Activated CD4-positive, alpha-beta T cell treated with anti-CD3 and anti-CD28 coated beads for 4 hours (primary cell): ENCODE results near the gene NSG1.
"Not testable (repeated sequence)": the region's sequence is repeated elsewhere in the genome, so short reads cannot be mapped to it uniquely, and the experiment has no call there.

Experiments used
- DNase-seq, 2 donors: peaks; one replicate each; pipeline ENCODE4 v3.0.0-alpha.2; 2020

Gene NSG1

GRCh38 chr4:4417886-4418285 lies 31.0 kb downstream of the NSG1 start:
- DNase-seq = no peak

- no peak for DNase-seq
Observed at GRCh38 chr4:4418676-4419390, 31.9 kb downstream of the NSG1 start.

- no peak for DNase-seq
Observed at GRCh38 chr4:4419896-4420295, 33.0 kb downstream of the NSG1 start.

GRCh38 chr4:4420421-4420820 lies 33.5 kb downstream of the NSG1 start:
- DNase-seq = no peak

DNA sequence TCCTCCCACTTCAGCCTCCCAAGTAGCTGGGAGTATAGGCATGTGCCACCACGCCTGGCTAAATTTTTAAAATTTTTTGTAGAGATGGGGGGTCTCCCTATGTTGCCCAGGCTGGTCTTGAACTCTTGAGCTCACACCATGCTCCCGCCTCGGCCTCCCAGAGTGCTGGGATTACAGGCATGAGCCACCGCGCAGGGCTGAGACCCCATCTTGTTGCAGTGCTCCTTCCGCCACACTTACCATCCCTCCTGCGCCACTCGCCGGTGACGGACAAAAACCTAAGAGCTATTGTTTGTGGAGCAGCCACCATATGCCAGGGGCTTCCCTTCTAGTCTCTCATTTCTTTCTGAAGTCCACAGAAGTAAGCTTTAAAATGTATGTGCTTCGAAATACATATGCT lies 34.5 kb downstream of the NSG1 start:
- no peak for DNase-seq

- DNase-seq = not testable (repeated sequence)
Observed at GRCh38 chr4:4422117-4422516, 35.2 kb downstream of the NSG1 start.

DNA sequence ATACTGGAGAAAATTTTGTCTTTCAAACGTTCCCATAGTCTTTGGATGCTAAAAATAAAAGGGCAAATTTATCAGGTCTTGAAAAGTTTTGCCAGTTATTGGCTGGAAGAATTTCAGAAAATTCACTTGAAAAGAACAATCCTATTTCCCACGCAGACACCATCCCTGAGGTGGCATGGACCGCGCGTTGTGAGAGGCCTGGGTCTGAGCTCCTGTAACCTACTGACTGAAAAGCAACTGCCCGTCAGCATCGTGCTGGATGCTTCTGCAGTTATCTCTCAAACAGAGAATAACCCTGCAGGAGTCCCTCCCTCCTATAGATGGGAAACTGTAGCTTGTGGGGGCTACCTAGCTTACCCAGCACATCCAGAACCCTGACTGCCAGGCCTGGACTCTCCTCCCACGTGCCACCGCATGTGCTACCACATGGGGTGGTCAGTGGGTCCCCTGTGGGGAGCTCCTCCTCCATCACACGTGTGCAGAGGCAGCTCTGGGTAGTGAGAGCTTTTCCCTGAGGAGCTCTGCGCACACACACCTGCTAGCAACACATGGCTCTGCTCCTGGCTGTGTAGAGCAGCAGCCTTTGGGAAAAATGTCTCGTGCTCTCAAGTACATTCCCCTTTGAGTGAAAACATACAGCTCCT lies 36.1 kb downstream of the NSG1 start:
- no peak for DNase-seq

DNA sequence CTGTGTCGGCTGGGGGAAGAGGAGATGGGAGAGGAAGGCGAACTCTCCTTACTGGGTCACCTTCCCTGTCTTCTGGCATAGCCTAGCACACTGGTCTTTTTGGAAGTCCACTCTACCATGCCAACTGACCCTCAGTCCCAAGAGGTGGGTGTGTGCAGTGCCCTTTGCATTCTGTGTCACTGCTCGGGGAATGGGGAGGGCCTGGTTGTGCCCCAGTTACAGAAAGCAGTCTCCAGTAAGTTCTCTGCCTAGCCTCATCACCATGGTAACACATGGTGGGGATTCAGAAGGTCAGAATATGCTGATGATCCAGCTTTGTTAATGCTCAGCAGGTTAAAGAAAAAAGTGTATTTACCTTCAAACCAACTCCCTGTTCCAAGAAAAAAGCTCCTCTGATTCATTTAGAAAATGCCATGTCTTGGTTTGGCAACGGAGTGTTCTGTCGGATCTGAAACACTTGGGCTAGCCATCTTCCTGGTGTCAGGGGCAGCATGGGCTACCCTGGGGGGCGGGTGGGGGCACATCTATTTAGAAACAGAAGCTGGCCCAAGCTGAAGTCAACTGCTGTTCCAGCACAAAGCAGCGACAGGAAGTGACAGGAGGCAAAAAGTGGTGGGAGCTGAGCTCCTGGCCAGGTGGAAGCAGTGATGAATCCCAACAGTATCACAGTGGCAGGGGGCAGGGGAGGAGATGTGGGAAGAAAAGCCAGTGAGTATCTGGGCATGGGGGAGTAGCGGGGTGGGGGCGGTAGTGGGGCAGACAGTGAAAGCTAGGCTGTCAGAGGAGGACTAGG lies 37.0 kb downstream of the NSG1 start:
- no peak for DNase-seq

DNA sequence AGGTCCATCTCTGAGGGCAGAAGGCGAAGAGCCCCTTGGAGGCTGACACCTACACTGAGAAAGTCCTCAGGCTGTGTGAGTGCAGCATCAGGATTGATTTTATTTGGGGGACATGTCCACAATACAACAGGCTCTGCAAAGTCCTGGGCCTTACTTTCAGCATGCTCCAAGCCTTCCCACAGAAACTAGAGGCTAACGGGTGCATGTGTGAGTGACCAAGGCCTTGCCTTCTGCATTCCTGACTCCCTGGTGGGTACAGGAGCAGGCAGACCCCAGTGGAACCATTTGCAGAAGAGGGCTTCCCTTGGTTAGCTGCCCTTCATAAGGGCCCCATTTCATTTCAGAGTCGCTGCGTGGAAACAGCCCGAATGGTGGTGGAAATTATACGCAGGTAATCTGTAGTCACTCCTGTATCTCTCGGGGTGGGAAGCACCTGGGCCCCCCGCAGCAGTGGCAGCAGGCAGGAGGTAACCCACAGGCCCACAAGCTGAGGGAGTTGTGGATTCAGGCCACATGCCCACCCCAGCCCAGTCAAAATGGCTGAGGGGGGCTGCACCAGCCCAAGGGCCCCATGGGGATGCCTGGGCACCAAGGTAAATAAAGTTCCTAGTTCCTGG lies 37.7 kb downstream of the NSG1 start:
- DNase-seq = no peak

GRCh38 chr4:4425119-4425690 lies 38.3 kb downstream of the NSG1 start:
- no peak for DNase-seq

DNA sequence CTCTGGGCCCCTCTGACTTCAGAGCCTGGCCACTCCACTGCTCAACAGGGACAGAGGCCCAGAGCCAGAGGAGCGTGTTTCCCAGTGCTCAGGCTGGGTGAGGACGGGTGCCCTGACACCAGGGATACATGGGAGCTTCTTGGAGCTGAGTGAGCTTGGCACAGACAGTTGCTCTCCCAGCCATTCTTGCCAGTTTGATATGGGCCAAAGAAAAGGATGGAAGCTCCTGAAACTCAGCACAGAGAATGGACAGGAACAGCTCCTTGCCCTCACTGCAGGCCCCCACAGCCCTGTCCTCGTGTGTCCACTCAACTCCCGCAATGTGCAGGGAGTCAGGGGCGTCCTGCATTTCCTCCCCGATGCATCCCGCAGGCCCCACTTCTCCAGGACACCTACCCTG lies 38.8 kb downstream of the NSG1 start:
- no peak for DNase-seq

GRCh38 chr4:4426511-4427120 lies 39.7 kb downstream of the NSG1 start:
- DNase-seq = no peak

DNA sequence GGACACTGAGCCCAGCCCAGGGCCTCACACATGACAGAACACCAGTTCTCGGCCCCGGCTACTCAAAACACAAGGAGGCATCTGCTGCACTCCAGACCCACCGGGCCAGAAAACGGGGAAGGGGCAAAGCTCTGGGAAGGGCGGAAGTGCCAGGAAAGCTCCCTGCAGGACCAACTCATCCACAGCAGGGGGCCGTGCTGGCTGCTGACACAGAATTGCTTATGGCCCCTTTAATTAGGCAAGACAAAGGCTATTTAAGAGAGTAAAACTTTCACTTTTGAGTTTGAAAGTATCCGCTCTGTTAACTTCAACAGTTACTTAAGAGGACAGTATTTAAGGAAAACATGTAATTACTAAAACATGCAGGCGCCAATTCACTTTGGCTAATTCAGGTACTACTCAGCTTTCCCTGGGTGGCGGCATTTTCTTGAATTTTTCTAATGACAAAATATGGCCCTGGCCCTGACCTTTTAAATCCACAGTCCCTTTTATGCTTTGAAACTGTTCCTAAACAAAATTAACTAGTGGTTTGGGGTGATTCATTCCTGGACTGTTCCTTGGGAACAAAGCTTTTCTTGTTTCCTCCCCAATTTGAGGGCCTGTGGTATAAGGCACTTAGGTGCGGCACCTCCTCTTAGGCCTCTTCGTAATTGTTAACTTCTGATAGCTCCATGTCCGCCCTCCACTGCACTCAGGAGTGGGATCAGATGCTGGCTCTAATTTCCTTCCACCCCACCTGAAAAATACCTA lies 40.4 kb downstream of the NSG1 start:
- no peak for DNase-seq

- no peak for DNase-seq
Observed at GRCh38 chr4:4427886-4428285, 41.0 kb downstream of the NSG1 start.

GRCh38 chr4:4428966-4429875 lies 42.3 kb downstream of the NSG1 start:
- no peak for DNase-seq

- DNase-seq = peak; percentile 30 to 34
Observed at GRCh38 chr4:4430492-4431195, 43.7 kb downstream of the NSG1 start.

DNA sequence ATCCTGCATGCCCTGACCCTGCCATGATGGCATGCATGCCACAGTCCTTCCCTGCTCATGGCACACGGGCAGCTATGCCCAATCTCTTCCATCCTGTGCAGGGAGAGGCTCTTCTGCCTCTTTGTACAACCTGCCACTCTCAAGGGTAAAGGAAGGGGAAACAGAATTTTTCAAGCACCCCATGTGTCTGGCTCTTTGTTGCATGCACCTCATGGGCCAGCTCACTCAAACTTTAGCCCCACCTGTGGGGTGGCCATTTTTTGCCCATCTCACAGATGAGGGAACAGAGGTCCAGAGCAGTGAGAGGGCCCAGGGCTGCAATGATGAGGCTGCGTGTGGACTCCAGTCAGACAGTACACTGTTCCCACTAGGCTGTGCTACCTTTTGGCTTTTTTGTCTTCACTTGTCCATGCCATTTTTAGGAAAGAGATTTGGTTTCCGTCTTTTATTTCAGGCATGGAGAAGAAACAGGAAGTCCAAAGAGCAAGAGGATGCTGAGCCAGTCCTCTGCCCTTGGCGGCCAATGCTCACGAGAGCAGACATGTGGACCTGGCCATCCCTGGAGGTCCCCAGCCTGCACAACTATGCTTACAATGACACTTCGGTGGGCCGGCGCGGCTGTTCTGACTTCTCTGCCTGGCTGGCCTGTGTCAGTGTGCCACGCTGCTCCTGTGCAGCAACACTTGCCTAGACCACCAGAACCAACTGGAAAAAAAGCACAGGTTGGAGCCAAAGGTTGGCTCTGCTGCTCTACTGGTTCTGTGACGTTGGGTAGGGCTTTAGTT lies 45.6 kb downstream of the NSG1 start:
- DNase-seq = no peak

DNA sequence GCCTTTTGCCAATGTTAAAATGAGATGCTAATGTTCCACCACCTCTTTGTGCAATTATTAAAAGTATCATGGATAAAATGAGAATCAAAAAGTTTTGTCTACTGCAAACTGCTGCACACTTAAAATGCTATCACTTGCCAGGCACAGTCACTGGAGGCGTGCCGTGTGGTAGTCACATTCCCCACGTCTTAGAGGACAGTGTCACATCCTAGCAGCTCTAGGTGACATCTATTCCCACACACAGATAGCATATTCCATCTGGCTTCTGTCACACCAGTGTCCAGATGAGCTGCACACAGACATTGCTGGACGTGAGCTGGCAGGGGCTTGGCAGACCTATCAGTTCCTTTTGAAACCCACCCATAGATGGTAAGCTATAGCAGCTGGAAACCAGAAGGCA lies 47.0 kb downstream of the NSG1 start:
- no peak for DNase-seq

DNA sequence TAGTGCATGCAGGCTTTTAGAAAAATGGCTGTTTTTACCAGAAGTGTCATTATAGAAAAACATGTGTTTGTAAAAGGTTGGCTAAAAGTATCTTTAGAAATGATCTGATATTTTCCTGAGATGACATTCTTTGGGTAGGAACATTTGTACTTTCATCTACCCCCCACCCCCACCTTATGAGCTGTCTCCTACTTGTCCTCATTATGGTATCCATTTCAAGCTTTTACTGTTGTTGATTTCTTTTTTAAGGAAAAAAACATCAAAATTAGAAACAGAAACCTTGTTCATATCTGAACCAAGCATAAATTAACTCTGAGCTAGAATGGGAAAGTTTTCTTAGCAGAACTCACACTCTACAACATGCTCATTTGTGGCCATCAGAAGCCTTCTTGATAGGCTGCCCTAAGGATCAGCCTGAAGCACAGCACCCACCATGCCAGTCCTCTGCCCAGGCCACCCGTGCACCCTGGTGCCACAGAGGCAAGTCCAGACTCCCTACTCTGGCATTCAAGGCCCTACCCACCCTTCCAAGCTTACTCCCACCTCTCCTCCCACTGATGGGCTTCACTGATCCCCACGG lies 49.4 kb downstream of the NSG1 start:
- no peak for DNase-seq
